CD4-positive, alpha-beta T cell treated with Interleukin-10 for 1 hour (primary cell): ENCODE results near the gene AOPEP.
"Not testable (repeated sequence)": the region's sequence is repeated elsewhere in the genome, so short reads cannot be mapped to it uniquely, and the experiment has no call there.

ENCODE experiments used
- DNase-seq: peaks from one replicate; pipeline ENCODE4 v3.0.0-alpha.2; 2020

Gene AOPEP

DNA sequence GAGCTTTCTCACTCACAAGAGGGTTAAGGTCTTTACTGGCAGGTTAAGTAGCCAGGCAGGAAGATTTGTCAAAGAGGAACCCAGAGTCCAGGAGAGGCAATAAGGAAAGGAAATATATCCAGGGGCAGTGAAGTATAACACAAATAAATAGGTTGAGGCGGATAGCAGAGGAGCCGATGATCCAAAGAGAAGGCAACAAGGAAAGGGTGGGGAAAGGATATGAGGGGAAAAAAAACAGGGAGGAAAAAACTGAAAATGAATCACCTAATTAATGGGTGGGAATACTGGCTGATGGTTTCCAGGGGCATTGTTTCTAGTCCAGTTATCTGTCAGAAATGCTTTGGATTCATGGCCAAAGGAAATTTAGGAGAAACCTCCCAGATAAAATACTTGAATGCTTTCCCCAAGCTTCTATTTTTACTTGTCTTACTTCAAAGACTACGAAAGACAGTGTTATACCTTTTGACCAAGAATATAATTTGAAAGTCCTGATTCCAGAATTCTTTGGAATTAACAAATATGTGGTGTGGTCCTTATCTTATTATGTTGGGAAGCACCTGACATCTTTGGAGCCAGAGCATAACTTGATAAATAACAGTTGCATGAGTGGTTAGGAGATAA, 146.5 kb downstream of the AOPEP start:
- no peak for DNase-seq

DNA sequence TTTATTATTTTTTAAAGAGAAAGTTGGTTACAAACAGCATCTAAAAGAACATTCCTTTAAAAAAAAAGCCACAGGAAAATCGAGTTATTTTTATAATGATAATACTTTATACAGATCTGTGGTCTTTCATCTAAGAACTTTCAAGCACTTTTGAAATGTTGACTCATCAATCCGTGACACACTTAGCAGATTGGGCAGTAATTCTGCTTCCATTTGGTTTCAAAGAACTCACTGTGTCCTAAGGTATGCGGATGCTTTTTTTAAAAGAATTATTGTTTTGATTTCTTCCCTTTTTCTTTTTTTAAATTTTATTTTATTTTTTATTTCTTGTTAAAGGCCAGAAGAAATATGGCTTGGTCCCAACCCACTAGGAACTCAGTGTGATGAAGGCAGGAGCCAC, 147.8 kb downstream of the AOPEP start:
- no peak for DNase-seq

DNA sequence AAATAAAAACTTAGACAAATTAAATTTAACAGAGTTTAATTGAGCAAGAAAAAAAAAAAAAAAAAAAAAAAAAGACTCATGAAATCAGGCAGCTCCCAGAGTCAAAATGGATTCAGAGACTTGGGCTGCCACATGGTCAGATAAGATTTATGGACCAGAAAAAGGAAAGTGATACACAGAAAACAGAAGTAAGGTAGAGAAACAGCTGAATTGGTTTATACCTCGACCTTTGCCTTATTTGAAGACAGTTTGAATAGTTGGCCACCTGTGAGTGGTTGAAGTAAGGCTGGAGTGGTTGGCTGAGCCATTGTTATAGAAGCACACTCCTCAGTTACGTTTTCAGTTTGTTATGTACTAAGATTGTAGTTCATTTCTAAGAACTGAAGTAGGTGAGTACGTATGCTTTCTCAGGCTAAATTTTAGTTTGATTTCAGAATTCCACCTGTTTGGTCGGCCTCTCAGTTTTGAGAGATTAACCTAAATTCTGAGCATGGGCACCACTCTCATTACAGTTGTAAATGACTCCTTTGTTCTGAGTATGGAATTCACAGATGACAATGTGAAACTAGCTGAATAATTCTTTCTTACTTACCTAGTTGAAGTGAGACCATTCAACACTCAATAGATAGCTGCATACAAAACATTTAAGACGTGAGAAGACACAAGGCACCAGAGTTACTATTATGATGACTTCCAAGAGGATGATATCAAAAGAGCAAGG, 149.0 kb downstream of the AOPEP start:
- no peak for DNase-seq

DNA sequence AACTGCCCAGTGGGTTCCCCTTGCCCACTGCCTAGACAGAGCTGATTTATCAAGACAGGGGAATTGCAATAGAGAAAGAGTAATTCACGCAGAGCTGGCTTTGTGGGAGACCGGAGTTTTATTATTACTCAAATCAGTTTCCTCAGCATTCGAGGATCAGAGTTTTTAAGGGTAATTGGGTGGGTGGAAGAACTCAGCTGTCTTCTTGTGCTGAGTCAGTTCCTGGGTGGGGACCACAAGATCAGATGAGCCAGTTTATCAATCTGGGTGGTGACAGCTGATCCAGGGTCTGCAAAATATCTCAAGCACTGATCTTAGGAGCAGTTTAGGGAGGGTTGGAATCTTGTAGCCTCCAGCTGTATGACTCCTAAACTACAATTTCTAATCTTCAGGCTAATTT, 152.3 kb downstream of the AOPEP start:
- not testable (repeated sequence) for DNase-seq

DNA sequence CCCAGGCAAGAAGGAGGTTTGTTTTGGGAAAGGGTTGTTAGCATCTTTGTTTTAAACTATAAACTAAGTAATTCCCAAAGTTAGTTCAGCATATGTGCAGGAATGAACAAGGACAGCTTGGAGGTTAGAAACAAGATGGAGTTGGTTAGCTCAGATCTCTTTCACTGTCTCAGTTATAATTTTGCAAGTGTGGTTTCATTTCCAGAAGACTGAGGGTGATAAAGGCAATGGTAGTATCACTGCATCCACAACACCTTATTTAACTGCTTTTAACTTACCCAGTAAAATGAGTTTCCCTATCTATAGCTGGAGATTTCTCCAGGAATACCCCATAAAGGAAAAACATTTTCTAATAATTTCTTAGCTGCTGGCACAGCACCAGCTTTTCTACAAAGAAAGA, 152.7 kb downstream of the AOPEP start:
- no peak for DNase-seq

DNA sequence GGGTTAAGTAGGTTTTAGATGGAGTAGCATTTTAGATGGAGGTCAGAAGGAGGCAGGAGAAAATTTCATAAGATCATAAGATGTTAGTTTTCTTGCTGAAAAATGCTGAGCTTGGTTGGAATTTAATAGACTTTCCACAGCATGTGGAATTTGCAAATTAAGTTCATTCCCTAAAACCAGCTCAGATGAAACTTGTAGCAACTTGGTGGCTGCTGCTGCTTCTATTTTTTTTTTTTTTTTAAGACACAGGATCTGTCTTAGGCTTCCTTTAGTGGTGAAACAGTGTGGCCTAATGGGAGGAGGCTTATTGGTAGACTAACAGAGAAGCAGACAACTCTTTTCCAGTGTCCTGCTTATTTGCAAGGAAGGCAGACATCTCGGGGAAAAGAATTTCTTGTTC, 154.5 kb downstream of the AOPEP start:
- DNase-seq = no peak

DNA sequence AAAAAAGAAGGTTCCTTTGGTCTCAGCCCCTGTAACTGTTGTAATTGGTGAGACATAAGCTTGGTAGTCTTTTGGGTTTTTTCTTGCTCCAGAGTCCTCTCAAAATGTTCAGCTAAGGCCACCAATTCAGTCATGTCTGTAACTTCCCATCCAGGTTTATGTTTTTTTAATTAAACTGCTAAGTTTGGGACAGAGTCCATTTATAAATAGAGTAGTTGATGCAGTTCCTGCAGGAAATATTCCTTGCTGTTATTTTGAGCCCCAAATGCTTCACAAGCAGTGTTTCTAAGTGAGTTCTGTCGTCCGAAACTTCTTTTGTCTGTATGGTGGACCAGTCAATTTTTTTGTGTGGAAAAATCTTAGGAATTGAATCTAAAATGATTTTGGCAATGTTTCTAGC, 155.0 kb downstream of the AOPEP start:
- DNase-seq = no peak

DNA sequence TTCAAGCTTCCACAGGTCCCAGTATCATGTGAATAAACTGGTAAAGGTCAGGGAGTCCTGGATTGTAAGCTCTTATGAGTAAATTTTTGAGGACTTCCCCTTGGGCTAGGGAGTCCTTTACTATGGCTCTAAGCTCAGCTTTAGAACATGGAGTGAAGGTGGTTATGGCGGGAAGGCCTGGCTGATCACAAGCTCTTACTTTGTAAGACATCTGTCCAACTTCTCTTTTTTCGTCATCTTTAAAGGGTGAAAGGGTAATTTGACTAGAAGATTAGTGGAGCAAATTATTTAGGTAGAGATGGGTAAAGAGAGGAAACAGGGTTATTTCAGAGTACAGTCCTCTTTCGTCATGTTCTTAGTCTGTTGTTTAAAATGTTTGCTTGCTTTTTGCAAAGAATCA, 155.4 kb downstream of the AOPEP start:
- DNase-seq = no peak

DNA sequence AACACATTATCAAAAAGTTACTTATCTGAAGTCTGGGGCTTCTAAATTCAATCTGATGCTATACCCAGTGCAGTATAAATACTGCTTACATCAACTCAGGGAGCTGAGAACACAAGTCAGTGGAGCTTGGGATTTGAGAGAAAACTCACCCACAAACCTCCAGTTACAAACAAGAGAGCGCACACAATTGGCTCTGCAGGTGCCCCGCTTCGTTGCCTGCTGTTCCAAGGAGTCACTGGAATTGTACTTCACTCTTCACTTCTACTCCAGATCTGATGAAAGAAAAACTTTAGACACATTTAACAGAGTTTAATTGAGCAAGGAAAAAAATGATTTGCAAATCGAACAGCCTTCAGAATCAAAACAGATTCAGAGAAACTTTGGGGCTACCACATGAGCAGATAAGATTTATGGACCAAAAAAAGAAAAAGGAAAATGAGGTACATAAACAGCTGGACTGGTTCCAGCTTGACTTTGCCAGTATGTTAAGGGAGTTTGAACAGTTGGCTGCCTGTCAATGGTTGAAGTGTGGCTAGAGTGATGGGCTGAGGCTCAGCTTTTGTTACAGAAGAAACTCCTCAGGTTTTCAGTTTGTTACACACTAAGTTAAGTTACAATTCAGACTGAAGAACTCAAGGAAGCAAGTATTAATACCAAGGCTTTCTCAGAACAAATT, 156.6 kb downstream of the AOPEP start:
- no peak for DNase-seq

DNA sequence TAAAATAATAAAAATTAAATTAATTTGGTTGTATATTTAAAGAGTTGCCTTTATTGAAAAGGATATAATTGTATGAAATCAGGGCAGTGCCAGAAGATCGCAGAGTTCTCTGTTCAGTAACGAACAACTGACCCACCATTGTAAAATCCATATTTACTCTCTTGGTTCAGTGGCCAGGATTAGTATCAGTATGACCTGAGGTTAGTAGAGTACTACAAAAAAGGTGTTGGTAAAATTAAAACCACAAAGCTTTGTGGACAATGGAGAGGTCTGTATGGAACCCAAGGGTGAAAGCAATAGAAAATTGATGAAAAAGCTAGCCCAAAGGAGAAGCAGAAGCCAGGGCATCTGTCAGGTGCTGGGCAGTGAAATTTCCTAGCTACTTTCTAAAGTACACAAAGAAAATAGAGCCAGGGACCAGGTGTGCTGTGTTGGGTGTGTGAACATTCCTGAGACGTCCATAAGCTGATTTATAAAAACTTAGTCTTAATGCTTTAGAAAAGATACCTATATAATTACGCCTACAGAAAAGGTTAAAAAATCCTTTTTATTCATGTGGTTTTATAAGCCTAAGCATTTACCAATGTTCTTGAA, 159.5 kb downstream of the AOPEP start:
- DNase-seq = no peak

DNA sequence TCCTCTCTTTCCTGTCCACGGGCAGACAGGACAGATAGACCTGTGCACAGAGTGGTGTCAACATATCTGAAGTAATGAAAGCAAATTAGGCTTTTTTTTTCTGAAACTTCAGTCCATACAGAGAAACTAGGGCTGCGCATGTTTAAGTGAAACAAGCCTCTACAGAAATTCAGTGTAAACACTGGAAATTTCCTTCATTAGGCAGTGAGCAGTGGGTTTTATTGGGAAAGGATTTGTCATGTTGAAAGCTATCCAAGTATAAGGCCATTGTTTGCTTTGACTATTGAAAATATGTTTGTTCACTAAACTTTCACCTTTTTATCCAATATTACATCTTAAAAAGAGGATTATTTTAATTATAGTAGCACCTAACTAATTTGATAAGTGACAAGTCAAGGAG, 161.2 kb downstream of the AOPEP start:
- DNase-seq = no peak

DNA sequence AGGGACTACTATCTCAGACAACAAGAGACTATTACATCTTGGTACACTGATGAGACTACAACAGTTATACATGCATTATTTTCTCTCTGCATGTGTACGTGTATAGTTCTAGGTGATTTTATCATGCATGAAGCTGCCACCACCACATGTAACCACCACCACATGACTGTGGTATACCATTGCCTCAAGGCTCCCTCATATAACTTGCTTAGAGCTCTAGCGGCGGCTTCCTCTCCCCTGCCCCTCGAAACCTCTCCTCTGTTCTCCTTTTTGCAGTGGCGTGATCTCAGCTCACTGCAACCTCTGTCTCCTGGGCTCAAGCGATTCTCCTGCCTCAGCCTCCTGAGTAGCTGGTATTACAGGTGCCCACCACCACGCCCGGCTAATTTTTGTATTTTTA, 162.3 kb downstream of the AOPEP start:
- DNase-seq = no peak

DNA sequence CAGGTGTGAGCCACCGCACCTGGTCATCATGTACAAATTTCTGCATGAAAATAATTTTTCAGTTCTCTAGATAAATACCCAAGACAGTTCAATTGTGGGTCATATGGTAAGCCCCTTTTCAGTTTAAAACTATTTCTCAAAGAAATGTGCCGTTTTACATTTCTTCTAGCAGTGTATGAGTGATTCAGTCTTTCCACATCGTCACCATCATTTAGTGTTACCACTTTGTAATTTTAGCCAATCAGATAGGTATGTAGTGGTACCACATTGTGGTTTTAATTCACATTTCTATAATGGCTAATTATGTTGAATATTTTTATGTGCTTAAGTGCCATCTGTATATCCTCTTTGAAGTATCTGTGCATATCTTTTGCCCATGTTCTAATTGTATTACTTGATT, 163.1 kb downstream of the AOPEP start:
- no peak for DNase-seq

DNA sequence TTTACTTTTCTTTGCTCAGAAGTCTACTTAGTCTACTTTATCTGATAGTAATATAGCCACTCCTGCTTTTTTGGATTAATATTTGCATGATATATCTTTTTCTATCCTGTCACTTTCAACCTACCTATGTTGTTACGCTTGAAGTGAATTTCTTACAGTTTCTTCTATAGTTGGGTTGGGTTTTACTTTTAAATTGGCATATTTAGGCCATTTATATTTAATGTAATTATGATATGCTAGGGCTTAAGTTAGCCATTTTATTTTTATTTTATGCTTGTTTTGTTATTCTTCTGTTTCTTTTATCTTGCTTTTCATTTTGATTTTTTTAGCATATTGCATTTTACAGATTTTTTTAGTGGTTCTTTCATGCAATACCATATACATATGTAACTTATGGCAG, 164.7 kb downstream of the AOPEP start:
- no peak for DNase-seq

DNA sequence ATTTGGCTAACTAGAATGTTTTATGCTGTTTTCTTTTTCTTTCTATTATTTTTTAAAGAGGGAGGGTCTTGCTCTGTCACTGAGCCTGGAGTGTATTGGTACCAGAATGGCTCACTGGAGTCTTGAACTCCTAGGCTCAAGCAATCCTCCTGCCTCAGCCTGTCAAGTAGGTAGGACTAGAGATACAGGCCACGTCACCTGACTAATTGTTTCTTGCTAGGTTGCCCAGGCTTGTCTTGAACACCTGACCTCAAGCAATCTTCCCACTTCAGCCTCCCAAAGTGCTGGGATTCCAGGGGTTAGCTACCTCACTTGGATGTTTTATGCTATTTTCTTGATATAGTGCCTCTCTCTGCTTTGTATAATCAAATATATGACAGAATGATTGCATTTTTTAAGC, 166.2 kb downstream of the AOPEP start:
- no peak for DNase-seq

DNA sequence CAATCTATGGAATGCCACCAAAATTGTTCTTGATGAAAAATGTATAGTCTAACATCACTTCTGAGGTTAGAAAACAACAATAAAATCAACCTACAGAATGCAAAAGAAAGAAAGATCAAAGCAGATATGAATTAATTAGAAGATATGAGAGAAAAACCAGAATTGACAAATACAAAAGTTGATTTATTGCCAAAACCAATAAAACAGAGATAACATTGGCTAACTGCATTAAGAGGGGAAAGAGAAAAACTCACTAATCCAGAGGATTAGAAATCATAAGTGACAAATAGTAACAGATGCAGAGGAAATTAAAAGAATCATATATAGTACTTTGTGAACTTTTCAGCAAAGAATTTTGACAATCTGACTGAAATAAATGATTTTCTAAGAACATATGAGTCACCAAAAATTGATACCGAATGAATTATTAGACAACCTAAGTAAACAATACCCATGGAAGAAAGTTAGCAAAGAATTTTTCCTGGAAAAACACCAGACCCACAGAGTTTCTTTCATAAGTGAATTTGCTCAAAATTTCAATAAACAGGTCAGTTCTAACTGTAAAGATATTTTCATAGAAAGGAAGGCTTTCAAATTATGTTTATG, 167.7 kb downstream of the AOPEP start:
- DNase-seq = no peak

DNA sequence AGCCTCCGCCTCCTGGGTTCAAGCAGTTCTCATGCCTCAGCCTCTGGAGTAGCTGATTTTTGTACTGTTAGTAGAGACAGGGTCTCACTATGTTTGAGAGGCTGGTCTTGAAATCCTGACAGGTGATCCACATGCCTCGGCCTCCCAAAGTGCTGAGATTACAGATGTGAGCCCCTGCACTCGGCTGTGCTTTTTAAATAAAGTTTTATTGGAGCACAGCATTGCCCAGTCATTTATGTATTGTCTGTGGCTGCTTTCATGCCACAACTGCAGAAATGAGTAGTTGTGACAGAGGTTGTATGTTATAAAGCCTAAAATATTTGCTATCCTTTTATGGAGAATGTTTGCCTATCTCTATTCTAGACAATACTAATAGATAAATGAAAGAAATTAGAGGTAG, 169.2 kb downstream of the AOPEP start:
- no peak for DNase-seq

DNA sequence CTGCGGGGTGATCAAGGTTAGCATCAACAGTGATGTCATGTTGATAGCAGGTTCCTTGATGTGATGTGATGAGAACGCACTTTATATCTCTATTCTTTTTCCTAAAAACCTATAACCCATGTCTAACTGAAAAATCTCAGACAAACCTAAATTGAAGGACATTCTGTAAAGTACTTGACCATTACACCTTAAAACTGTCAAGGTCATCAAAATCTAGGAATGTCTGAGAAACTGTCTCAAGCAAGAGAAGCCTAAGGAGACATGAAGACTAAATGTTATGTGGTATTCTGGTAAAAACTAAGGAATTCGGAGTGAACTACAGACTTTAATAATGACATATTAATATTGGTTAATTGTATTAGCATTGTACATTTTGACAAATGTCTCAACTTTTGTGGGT, 170.0 kb downstream of the AOPEP start:
- DNase-seq = no peak

DNA sequence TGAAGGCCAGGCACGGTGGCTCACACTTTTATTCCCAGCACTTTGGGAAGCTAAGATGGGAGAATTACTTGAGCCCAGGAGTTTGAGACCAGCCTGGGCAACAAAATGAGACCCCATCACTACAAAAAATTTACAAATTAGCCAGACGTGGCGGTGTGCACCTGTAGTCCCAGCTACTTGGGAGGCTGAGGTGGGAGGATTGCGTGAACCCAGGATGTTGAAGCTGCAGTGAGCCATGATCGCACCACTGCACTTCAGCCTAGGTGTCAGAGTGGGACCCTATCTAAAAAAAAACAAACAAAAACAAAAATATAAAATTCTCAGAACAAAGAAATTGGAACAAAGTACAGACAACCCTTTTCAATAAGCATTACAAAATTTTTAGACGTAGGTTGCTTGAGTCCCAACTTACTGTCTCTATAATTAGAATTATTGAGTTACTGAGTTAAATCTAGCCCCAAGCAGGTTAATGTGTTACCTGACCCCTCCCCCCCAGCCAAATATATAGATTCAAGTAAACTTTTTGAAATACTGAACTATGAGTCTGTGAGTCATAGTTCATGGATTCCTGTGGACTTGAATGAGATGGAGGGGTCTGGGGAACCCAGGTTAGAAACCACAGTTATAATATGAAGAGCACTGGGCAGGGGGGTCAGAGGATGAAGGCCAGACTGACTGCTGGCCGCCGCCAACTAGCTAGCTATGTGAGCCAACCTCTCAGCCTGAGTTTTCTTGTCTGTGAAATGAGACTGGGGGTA, 173.1 kb downstream of the AOPEP start:
- DNase-seq = no peak

DNA sequence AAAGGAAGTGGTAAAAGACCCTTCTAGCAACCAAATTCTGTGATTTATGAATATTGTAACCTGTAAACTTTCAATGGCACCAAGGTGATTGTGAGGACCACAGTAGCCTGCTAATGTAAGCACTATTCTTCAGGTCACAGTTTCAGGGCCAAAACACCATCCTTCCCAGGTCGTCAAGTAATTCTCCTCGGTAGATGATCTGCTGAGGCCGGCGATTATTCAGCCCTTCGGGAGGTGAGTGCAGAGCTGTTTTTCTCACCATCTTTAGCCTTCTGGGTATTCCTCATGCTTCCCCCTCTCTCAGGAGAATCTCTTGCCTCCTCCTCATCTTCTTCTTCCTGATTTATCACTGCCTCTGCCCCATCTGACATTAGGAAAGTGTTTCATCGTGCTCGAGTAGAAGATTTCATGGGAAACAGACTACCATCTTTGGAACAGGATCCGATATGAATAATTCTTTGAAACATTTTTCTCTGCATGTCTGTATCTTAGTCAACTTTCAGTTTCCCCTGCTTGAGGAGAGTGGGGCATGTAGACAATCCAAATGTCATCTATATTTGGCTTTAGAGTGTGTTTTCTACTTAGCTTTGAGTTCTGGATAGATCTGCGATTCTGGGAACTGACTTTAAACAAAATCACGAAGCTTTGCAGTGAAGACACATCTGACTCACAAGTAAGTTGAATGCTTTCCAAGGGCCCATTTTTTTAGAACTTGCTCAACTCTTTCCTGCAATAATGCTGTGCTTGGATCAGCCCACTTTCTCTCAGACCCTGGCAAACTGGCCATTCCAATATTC, 173.9 kb downstream of the AOPEP start:
- no peak for DNase-seq

DNA sequence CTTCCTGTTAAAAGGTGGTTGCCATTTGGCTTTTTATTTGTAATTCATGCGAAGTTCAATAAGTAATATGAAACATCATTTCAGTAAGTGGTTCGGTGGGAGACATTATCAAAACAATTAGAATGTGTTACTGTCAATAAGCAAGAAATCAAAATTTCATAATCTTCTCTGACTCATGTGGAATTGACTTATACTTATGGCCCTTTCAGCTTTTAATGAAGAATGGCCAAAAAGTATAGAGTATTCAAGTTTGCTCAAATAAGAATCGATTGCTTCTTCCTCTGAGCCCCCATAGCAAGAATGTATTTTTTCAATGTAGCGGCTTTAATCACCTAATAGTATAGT, 174.5 kb downstream of the AOPEP start:
- no peak for DNase-seq

DNA sequence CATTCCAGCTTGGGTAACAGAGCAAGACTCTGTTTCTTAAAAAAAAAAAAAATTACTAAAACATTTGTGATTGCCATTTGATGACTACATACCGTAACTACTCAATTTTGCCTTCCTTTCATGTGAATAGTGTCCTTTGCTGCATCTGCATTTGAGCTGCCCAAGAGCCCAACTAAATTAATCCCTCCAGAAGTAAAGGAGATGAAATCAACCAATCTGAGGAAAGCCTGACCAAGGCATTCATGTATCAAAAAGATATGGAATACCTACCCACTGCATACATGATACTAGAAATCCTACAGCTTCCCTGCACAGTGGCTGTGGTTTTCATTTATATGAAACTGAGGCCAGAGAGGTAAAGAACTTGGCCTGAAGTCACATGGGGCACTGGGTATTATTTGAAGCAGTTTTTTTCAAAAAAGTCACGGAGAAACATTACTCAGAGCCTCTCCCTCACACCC, 177.5 kb downstream of the AOPEP start:
- DNase-seq = no peak
